HK-2 (cell line): Measurements from ENCODE around the gene PMM2.
"Not testable (repeated sequence)": the region's sequence is repeated elsewhere in the genome, so short reads cannot be mapped to it uniquely, and the experiment has no call there.

Experiments used
- DNase-seq: peaks from one replicate; pipeline ENCODE4 v3.0.0-alpha.2; 2018; ENCODE audit not compliant: unreplicated experiment

PMM2 gene

DNA sequence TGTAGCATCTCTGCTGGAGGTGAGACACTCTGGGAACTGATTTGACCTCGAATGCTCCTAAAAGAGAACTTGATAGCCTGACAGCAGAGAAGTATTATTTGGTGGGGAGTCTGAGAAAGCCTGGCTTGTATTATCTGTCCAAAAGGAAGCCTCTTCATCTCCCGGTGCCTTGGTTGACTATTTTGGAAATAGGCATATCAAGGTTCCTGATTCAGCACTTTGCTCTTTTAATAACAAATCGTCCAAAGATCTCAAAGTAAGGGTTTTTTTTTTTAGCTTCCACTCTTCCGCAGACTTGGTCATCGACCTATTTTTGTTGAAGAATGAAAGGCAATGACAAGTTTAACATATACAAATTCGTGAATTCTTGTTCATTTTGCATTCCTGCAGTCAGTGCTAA, 15.0 kb upstream of the PMM2 start:
- DNase-seq, result no peak

DNA sequence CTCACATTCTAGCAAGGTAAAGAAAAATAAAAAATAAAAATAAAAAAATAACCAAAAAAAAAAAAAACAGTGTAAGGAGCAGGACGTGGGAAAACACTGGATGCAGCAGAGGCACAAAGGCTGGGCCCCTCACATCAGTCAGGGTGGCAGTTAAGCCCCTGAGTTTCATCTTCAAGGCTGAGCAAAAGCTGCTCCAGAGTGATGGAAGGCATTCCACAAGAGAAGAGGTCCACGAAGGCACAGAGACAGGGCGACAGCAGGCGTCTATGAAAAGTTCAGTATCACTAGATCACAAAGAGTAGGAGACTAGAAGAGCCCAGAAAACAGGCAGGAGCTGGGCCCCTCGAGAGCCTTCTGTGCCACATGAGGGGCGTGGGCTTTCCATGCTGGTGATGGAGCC, 12.2 kb upstream of the PMM2 start:
- DNase-seq, result no peak

DNA sequence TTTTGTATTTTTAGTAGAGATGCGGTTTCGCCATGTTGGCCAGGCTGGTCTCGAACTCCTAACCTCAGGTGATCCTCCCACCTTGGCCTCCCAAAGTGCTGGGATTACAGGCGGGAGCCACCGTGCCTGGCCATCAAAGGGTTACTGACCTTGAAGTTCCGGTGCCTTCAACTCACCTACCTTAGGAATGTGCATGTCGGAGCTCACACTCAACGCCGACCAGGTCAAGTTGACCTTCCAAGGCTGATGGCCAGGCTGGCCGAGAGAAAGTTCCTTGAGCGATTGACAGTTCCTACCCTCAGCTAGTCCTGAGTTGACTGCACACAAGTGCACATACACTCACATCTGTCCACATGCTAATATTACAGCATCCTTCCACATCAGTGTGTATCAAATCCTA, 11.3 kb upstream of the PMM2 start:
- not testable (repeated sequence) for DNase-seq

DNA sequence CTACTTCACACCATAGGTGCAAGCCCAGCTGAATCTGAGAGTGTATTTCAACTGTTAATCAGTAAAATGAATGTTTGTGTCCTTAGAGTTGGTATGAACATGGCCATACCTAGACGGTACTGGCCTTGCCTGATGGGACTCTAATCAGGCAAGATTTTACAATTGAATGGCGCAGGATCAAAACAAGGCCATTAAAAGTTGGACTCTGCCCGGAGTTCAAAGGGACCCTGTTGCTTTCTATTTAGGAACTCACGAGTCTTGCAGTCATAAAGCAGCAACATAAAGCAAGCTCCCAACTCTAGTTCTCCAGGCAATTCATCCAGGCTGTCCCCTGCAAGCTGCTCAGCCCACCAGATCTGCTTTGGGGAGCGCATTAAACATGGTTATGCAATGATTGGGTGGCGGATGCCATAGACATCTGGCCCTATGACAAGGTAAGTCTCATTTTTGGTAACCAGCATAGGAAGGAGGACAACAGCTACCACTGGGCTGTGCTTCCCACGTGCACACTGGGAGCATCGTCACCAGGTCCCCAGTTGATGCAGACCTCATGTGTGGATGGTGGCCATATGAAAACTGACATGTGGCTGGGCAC, 9.0 kb upstream of the PMM2 start:
- DNase-seq, result no peak

DNA sequence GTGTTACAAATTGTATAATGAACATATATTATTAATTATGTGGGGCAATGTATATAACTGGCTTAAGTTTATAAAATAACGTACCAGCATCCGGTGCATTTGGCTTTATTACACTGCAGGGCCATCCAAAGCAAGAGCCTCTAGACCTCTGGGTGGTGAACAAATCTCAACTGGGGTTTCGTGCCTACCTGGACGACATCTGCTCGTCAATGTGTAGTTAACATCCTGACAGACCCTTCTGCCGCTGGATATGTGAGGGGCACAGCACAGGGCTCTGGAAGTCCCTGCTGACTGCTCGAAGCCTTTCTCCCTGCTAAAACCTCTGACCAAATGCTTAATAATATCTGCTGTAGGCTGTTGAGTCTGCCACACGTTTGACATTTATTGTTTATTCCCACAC, 2.5 kb upstream of the PMM2 start:
- DNase-seq, result no peak

DNA sequence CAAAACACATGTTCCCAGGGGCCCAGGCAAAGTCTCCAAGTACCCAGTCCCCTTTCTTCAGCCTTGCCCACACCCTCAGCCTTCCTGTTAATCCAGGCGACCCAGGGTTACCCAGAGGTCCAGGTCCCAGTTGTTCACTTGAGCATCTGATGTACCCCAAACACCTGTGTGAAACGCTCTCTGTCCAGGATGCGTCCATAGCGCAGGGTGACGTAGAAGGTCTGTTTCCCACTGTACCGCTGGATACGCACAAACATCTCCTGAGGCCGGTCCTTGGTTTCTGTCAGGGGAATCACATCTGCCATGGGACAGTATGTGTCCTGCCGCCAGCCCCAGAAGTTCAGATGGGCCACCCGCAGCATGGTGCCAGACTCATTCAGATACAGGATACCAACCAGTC, 1.8 kb upstream of the PMM2 start:
- no peak for DNase-seq

DNA sequence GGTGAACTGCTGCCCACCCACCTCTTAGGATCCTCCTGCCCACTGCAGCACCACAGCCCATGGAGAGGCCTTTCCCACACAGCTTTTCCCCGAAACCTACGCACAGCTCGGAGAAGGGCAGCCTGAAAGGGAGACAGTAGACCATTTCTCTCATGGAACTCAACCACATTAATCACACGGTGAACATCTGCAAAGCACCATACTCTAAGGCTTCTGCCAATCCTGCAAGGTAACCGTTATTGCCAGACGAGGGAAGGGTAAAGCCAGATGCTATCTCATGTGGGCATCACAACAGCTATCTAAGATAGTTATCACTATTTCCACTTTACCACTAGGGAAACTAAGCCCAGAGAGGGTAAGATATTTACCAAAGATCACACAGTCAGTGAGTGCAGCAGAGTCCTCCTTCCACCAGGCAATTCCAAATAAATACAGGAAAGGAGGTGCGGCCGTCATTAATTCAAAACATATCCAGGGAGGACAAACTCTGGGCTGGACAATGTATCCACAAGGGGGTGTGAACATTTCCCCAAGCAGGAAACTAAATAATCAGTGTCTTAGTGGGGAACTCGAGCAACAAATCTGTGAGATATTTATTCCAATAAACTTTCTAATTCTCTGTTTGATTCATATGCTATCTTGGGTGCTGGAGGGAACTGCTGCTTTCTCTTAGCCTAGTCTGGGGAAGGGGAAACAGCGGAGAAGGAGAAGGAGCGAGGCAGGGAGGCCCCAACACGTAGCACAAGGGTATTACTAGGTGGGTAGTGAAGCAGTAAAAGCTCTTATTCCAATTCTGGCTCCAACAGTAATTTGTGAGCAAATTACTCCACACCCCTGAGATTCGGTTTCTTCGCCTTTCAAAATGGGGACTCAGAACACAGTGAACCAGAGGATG, 923 bp upstream of the PMM2 start:
- no peak for DNase-seq

DNA sequence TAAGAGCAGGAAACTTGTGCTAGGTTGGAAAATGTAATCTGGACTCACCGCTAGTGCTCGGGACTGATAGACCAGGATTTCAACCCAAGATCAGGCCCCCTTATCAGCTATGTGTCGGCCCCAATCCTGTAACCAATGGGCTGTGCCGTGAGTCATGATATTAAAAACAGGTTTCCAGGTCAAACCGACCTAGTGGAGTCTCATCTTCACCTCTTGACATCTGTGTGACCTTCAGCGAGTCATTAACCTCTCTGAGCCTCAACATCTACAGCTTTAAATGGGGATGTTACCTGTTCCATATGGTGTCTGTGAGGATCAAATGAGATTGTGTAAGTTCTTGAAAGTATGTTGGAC, 512 bp downstream of the PMM2 start:
- peak; percentile 28 for DNase-seq

DNA sequence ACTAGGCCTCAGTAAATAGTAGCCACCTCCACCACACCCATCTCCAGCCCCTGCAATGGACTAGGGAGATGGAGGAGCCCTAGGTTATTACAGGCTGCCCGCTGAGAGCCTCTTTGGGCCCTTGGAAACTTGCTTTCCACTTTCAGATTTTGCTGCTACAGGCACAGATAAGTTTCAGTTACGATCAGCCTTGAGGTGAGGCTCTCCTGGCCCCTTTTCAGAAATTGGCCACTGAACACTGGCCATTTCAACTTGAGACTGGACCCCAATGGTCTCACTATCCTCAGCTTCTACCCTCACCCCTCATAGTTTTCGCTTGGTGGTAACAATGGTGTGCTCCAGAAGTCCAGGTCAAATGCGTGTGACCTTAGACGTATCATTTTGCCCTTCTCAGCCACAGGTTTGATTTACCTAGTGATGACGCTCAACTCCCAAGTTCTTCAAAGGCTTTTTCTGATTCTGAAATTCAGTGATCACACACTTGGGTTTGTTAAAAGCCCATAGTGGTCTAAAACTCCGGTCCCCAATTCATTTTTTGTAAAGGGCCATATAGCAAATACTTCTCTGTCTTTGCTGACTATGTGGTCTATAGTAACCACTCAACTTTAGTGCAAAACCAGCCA, 1.0 kb downstream of the PMM2 start:
- no peak for DNase-seq

DNA sequence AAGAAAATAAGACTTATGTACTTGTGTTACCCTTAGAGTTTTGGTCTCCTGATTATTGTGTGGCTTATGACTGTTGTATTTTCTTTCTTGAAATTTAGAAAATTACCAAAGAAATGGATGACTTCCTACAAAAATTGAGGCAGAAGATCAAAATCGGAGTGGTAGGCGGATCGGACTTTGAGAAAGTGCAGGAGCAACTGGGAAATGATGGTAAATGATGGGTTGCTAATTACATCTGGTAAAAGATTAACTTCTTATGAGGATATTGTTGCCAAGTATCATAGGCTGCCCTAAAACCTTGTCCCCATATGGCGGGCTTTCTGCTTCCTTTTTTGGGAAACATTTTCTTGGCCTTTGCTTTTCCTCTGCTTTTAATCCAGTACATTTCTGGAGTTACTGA, 4.1 kb downstream of the PMM2 start:
- no peak for DNase-seq

DNA sequence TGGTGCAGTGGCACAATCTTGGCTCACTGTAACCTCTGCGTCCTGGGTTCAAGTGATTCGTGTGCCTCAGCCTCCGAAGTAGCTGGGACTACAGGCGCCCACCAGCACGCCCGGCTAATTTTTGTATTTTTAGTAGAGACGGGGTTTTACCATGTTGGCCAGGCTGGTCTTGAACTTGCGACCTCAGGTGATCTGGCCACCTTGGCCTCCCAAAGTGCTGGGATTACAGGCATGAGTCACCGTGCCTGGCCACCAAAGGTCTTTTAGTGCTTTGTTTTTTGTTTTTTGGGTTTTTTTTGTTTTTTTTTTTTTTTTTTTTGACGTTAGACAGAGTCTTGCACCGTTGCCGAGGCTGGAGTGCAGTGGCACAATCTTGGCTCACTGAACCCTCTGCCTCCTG, 6.1 kb downstream of the PMM2 start:
- DNase-seq, result not testable (repeated sequence)

DNA sequence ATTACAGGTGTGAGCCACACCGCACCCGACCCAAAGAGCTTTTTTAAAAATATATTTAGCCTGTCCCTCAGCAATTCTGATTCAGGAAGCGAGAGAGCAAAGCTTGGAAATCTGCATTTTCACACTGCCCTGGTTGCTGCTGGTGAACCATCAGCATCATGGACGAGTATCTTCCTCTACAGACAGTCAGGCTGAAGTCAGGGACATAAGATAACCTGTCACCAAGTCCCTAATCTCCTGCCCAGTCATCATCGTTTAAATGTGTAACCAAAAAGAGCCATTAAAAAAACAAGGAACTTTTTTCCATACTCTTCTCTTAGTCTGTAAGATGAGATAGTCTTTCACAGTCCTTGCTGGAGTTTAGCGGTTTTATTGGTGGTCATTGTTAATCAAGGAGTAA, 6.7 kb downstream of the PMM2 start:
- no peak for DNase-seq

DNA sequence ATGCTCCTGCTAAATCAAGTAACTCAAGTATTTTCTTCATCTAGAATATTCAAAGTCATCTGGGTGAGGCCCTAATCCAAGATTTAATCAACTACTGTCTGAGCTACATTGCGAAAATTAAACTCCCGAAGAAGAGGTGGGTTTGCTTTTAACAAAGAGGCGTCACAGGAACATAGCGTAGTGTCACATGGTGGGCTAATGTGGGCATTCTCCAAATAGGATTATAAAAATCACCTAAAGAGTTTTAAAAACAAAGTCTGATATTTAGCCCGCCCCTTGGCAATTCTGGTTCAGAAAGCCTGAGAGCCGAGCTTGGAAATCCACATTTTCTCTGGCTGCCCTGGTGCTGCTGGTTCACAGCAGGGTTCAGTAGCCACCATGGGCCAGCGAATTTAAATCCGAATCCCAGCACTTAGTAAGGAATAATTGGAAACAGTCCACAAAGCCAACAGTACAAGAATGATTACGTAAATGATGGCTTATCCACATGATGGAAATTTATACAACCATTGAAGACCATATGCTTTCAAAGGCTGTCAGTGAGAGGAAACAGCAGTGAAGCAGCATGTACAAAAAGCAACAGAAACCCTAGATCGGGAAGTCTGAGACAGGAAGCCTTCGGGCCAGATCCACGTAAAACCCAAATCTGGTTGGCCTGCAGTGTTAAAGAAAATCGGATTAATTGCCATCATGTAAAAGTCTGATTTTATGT, 8.8 kb downstream of the PMM2 start:
- DNase-seq, result no peak

DNA sequence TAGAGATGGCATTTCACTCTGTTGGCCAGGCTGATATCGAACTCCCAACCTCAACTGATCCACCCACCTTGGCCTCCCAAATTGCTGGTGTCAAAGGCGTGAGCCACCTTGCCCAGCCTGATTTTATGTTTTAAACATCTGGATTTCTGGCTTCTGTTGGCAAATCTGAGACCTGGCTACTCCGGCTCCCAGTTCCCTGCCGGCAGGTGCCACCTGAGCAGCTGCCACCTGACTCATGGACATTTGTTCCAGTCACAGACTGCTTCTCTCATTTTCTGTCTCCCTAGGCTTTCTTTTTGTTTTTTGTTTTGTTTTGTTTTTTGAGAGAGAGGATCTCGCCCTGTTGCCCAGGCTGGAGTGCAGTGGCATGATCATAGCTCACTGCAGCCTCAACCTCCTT, 9.6 kb downstream of the PMM2 start:
- DNase-seq, result no peak

DNA sequence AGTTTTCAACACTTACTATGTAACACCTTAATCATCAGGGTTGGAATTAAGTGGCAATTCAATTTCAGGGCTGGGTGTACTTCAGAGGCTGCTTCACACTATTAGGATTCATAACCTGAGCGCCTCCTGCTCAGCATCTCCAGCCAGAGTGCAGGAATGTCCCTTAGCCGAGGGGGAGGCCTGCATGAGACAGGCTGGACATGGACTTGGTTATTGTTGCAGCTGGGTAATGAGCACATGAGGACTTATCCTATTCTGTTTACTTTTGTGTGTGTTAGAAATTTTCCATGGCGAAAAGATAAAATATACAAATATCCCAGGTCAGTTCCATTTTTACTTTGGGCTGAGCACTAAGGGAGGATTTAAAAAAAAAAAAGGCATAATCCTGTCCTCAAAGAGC, 10.4 kb downstream of the PMM2 start:
- no peak for DNase-seq

DNA sequence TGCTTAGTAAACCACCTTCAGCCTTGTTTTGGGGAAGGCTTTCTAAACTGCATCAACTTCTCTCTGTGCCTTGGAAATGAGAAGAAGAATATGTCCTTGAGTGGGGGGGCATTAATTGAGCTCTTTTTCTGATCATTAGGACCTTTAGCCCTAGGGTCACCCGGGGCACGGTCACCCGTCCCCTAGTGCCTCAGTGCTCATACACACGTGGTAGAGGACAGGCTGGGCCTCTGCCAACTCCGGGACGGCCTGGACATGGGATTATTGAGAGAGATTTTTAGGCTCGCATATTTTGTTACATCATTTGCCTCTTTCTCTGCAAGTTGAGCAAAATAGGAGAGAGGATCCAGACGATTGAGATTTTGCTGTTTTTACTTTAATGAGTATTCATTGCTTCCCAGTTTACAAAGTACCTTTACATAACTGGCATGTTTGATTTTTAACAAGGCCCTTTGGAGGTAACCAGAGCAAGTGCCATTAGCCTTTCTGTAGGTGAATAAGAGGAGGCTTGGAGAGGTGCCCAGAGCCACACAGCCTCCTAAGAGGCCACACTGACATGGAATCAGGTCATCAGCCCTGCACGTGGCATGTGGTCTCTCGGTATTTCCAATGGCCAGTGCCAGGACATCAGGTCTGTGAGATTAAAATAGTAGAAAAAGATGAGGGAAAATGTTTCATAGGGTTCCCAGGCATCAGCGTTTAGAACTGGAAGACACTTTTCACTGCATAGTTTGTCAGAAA, 11.1 kb downstream of the PMM2 start:
- no peak for DNase-seq

DNA sequence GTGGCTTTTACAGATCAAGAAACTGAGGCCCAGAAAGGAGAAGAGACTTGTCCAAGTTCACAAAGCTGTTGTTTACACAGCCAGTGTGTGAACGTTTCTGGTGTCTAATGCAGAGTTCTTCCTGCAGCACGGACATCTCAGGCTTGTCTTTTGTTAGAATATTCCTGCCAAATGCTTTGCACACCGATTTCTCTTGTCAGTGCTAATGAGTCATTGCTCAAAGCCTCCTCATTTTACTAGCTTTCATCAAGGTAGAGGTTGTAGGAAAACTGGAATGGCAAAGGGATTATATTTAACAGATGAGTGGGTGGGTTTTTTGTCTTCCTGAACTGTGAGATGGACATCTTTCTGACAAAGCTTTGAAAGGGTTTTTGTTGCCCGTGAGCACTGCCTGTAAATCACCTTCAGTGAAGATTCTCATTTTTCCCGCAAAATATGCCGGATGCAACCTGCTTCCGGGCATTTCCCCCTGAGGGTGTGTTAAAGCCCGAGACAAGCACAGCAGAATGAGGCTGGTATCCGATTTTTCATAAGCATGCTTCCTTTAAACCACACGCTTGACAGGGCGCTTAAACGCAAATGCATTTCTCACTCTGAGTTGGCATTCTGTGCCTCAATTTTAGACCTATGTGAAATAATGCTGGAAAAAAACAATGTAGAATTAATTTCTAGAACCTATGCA, 14.7 kb downstream of the PMM2 start:
- DNase-seq, result no peak

DNA sequence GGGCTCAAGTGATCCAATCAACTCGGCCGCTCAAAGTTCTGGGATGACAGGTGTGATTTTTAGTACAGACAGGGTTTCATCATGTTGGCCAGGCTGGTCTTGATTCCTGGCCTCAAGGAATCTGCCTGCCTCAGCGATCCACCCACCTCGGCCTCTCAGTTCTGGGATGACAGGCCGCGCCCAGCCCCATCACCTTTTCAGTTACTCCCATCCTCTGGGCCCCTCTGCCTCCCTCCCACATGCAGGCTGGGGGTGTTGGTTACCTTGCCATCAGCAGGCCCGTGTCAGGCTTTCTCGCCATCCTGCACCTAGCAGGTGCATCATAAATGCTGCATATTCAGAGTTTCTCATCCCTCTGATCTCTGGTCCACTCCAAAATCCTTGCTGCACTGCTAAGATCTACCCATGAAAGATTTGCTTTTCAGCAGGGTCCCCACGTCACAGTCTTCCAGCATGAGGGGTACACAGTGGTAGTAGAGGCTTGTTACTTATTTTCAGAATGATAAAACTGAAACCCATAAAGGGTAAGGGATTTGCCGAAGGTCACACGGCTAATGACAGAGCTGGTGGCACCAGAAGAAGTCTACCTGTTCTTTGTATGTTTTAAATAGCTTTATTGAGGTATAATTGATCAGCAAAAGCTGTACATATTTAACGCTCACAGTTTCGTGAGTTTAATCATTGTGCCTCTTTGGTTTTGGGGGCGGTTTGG, 16.6 kb downstream of the PMM2 start:
- no peak for DNase-seq

DNA sequence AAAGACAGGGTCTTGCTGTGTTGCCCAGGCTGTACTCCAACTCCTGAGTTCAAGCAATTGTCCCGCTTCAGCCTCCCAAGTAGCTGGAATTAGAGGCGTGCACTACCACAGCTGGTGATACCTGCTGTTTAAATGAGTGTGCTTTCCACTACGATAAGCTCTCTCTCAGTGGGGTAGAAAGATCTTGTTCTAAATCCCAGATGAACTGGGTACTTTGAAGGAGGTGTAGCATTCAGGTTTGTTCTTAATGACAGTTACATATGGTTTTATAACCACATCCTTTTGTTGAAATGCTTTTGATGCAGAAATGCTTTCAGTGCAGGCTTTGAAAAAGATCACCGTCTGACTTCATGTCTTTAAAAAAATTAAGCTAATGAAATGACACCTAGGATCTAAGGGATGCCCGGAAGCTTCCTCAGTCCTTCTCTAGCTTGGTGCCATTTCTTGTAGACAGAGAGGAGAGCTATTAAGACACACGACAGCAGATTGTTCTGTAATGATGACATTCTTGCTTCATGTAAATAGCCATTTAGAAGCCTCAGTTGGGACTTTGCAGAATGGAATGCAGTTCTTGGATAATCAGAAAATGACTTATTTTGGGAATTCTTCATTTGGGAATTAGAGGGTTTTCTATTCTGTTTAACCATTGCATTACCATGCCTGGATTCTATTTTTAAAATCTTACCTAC, 19.5 kb downstream of the PMM2 start:
- no peak for DNase-seq
